T-helper 9 cell (primary cell): ENCODE measurements around the gene NUP214.
"Not testable (repeated sequence)": the region's sequence is repeated elsewhere in the genome, so short reads cannot be mapped to it uniquely, and the experiment has no call there.

Experiments used
- DNase-seq: peaks from one replicate; pipeline ENCODE4 v3.0.0-alpha.2; 2020

NUP214 gene

DNA sequence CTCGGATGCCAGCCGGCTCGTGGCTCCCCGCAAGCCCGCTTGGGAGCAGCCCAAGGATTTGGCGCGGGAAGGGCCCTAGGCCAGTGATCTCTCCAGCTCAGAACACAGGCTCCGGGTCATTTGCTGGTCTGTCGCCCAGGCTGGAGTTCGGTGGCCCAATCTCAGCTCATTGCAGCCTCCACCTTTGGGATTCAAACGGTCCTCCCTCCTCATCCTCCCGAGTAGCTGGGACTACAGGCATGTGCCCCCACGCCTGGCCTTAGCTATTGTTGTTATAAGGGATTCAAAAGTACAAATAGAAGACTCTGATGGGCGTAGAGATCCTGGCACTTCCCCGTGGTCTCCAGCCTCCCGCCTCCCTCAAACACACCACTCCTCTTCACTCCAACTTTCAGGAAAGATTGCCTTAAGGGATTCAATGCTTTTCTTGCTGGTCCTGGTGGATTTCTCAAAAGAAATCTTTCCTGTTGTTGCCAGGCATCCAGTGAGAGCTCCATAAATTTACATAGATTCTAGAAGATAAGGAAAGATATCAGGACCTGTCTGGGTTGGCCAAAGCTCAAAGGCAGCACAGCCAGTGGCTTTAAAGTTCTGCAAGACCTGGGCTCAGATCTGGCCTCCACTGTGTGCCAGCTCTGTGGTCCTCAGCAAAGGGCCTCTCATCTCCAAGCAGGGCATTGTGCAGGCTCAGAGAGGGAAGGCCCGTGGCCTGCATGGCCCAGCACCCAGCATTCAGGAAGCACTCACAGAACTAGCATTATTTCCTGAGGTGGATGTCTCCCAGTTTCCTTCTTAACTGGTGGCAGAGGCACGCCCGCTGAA, 28.0 kb upstream of the NUP214 start:
- no peak for DNase-seq

DNA sequence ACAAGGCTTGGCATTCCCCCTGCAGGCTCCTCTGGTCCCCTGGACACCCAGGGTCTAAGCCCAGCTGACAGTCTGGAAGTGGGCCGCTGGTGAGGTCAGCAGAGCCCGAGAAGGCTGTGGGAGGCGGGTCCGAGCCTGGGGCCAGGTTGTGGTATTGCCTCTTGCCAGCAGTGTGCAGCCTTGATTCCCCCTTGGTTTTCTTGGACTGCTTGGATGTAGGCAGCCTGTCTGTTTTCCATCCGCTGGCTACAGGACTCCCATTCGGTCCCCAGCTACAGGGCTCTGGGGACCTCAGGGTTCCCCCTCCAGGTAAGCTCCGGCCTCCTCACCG, 27.5 kb upstream of the NUP214 start:
- no peak for DNase-seq

DNA sequence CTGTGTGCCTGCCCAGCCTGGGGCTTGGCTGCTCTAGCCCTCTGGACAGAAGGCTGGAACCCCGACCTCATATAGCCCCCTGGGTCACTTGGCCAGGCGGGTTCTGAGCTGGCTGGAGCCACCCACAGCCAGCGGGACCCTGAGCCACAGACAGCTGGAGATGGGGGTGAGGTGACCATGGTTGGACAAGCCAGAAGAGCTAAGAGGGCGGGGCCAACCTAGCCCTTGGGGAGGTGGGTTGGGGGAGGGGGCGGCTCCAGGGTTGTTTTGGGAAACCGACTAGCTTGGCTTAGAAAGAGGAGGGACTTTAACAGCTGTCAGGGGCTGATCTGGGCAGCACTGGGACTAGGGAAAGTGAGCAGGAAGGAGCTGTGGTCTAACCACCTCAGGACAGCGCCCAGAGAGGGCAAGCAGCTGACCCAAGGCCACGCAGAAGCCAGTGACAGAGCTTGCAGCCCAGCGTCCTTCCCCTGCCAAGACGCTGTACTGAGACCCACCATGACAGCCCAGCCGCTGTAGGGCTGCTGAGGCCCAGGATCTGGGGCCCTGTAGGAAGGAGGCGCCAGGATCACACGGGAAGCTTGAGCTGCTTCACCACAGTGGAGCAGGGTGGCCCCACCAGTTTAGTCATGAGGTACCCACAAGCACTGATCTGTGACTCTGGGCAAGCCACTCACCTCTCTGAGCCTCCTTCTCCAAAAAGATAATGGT, 26.8 kb upstream of the NUP214 start:
- no peak for DNase-seq

GRCh38 chr9:131099102-131099606, 26.2 kb upstream of the NUP214 start:
- DNase-seq = no peak

- not testable (repeated sequence) for DNase-seq
Measured at GRCh38 chr9:131099845-131100244, 25.5 kb upstream of the NUP214 start.

DNA sequence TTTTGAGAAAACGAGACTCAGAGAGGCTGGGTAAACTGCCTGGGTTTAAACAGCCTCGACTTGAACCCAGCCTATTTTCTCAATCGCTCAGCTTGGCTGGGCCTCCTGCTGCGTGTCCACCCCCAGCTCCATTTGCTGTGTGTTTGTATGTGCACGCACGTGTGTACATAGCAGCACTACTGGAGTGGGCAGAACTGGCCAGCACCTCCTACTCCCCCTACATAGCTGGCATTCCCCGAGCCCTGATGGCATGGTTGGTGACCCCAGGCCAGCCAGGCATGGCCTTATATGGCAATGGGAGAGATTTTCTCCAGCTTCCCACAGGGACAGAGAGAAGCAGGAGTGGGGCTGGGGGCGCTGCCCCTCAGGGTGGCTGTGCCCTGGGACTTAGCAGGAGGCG, 24.9 kb upstream of the NUP214 start:
- DNase-seq = no peak

- no peak for DNase-seq
Measured at GRCh38 chr9:131101207-131101964, 24.0 kb upstream of the NUP214 start.

DNA sequence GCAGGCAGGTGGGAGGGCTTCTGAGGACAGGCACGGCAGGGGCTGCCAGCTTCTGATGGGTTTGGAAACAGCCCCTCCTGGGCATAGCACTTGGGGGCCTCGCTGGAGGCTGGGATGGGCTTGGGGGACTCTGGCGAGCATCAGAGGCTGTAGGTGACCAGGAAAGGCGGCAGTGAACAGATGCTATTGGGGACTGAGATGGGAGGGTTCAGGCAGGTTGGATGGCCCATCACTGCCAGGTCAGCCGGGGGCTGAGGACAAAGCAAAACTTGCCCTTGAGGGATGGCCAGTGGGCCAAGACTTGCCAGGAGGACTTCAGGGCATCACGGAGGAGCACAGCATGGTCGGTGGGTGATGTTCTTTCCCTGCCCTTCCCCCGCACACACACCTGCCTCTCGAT, 22.4 kb upstream of the NUP214 start:
- DNase-seq = no peak

DNA sequence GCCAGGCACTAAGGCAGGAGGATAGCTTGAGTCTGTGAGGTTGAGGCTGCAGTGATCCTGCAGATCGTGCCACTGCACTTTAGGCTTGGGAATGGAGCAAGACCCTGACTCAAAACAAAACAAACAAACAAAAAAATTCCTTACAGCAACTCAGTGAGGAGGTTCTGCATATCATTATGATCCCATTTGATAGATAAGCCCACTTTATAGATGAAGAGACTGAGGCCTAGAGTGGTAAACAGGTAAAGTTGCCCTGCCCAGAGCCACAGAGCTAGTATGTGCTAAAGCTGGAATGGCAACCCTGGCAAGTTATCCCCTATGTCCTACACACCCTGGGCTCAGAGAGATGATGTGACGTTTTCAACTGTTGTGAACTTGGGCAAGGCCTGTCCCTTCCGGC, 21.9 kb upstream of the NUP214 start:
- DNase-seq = no peak

DNA sequence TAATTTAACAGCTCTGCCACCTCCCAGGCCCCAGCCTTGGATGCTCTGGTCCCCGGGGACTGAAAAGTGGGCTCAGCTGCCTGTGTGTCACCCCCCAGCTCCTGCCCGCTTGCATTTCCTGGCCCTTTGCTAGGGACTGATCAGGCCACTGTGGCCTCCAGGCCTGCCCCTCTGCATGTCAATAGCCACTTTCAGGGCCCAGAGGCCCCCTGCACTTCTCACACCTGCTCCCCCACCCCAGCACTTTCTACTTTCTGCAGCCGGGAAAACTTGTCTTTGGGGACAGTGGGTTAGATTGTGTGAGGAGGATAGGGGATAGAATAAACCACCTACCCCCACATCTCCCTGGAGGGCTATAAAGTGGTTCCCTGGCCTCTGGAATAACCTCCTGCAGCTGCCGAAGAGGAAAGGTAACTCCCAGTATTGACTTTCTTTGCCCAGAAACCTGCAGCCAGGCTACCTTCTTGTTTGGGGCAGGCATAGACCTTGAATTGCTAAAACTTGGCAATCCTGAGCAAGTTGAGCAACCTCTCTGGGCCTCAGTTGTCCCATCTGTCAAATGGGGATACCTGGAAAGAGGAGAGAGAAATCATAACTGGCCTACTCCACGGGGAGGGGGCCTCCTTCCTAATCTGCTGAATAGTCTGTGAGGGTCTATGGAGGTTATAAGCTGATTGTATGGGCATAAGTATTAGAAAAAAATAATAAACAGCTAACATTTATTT, 21.2 kb upstream of the NUP214 start:
- no peak for DNase-seq

- no peak for DNase-seq
Measured at GRCh38 chr9:131105952-131106351, 19.4 kb upstream of the NUP214 start.

- DNase-seq = no peak
Measured at GRCh38 chr9:131107760-131108159, 17.6 kb upstream of the NUP214 start.

GRCh38 chr9:131111186-131111853, 14.1 kb upstream of the NUP214 start:
- DNase-seq = no peak

DNA sequence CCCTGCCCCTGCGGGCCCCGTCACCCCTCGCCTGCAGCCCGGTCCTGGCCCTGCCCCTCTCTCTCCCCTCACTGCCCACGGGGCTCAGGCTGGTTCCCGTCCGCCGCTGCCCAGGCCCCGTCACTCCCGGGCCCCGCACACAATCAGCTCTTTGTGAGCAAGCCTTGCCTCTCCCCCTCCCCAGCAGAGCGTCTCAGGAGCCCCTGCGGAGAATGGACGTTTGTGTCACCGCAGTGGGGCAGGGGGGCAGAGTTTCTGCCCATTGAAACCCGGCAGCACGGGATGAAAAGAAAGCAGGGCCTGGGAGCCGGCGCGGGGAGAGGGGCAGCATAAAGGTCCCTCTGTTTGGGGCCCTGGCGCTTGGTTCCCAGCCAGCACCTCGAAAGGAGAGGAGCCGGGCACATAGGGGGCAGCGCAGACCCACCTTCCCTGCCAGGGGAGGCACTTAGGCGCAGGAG, 13.5 kb upstream of the NUP214 start:
- no peak for DNase-seq

GRCh38 chr9:131112374-131113154, 12.8 kb upstream of the NUP214 start:
- DNase-seq = no peak

- DNase-seq = no peak
Measured at GRCh38 chr9:131113655-131114054, 11.7 kb upstream of the NUP214 start.

DNA sequence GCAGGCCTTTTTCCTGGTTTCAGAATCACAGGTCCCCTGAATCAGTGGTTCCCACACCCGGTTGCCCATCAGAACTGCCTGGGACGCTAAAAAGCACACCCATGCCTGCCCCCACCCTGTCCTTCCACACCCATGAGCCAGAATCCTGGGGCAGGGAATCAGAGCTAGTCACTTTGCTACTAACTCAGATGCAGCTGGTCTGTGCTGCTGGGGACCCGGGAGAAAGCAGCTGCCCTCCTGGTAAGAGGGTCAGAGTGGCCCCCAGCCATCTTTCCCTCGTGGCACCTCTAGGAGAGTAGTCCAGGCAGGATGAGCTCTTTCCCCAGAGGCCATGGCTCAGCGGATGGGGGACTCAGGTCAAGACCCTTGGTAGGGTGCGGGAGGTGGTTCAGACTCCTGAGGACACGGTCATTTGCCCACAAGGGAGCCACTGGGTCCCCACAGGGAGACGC, 11.3 kb upstream of the NUP214 start:
- no peak for DNase-seq

DNA sequence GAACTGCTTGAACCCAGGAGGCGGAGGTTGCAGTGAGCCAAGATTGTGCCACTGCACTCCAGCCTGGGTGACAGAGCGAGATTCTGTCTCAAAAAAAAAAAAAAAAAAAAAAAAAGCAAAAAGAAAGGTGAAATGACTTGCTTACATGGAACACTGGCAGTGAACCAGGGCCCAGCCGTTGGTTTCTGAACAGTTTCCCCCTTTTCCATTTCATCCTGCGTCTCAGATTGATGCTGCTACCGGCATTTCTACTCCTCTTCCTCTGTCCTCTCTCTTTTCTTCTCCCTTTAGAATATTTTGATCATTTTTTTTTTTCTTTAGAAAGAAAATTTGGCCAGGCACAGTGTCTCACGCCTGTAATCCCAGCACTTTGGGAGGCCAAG, 10.0 kb upstream of the NUP214 start:
- not testable (repeated sequence) for DNase-seq

DNA sequence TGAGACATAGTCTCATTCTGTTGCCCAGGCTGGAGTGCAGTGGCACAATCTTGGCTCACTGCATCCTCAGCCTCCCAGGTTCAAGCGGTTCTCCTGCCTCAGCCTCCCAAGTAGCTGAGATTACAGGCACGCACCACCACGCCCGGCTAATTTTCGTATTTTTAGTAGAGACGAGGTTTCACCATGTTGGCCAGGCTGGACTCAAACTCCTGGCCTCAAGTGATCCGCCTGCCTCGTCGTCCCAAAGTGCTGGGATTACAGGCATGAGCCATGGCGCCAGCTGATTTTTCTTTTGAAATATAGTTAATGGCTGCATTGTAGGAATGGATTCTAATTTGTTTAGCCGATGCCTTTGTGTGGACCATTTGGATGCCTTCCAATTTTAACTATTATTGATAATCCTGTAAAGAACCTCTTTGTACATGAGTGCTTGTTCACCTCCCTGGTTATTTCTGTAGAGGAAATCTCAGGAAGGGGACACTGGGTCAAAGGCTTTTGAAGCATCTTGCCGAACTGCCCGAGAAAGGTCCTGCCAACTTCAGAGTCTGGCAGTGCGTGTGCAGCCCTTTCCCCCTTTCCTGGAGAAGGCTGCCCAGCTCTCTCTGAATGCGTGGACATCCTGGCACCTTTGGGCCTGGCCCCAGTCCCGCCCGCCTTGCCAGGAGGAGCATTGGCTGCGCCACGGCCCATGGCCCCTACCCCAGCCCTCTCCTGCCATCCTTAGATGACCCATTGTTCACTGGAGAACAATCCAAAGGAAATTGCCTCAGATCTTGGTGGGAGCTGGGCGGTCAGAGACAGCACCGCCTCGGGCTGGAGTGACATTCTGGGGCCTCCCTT, 8.9 kb upstream of the NUP214 start:
- DNase-seq = no peak

- no peak for DNase-seq
Measured at GRCh38 chr9:131117121-131117761, 8.1 kb upstream of the NUP214 start.
